GM12874 (cell line): ENCODE data around the gene NEBL.

Experiments used
- TF ChIP-seq, protein P1 (sequence below): IDR thresholded peaks from 2 replicates; pipeline ENCODE4 v1.5.1; 2011; ENCODE audit warnings: low read depth, mild to moderate bottlenecking, control low read depth, low read length, moderate library complexity; ENCODE audit not compliant: insufficient read depth

Gene NEBL

DNA sequence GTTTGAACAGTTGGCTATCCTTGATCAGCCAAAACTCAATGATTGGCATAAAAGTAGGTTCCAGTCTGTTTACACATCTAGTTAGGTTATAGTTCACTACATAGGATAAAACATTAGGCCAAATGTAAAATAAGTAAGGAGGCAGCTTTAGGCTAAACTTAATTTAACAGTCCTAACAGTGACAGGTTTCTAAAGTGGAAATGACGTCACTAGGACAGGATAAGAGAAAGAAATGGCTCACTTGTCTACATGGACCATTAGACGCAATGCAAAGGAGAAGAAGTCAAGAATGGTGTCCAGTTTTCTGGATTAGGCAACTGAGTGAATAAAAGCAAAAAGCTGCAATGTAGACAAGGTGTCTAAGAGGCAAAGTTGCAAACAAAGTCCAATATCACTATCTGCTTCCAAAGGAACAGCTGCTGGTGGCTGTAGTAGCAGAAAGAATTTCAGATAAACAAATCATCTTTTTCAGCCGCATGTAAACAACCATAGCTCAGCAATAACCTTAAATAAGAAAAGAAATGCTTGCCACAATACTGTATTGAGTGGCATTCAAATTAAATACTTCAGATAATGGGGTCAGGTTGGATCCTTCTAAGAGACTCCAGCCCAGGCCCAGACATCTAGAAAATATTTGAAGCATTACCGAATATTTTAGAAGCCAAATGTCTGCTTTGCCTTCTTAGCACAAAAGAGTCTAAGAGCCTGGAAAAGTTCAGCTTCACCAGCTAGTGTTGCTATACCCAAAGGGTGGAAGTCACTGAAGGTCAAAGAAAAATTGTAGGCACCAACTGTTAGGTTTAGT lies 154.2 kb downstream of the NEBL start:
- TF ChIP-seq, protein P1, sequence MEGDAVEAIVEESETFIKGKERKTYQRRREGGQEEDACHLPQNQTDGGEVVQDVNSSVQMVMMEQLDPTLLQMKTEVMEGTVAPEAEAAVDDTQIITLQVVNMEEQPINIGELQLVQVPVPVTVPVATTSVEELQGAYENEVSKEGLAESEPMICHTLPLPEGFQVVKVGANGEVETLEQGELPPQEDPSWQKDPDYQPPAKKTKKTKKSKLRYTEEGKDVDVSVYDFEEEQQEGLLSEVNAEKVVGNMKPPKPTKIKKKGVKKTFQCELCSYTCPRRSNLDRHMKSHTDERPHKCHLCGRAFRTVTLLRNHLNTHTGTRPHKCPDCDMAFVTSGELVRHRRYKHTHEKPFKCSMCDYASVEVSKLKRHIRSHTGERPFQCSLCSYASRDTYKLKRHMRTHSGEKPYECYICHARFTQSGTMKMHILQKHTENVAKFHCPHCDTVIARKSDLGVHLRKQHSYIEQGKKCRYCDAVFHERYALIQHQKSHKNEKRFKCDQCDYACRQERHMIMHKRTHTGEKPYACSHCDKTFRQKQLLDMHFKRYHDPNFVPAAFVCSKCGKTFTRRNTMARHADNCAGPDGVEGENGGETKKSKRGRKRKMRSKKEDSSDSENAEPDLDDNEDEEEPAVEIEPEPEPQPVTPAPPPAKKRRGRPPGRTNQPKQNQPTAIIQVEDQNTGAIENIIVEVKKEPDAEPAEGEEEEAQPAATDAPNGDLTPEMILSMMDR, result no peak

DNA sequence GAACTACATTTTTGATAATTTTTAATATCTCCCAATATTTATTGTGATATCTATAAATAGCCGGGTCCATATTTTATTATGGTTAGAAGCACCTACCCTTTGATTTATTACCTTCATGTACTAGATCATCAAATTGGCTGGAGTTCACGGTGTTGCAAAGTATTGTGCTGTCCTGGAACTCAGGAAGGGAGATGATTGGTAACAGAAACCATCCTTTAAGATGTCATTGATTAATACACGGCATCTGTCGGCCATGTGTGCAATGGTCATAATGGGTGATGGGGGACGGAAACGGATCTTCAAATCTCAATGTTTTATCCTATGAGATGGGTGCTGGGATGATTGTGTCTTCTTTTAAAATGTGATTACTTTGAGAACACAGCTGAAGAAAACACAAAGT lies 157.0 kb downstream of the NEBL start:
- TF ChIP-seq, protein P1, result no peak

DNA sequence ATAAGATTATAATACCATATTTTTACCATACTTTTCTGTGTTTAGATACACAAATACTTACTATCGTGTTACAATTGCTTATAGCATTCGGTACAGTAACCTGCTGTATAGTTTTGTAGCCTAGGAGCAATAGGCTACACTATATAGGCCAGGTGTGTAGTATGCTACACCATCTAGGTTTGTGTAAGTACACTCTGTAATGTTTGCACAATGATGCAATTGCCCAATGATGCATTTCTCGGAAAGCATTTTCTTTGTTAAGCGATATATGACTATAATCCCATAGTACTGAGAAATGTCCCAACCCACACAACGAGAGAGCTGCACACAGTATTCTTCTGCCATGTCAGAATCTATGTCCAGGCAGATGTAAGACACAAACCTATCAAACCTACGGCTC lies 160.0 kb downstream of the NEBL start:
- TF ChIP-seq, protein P1, result no peak
